ENCODE results near the gene CDYL2. TPM values are rescaled to one million over a fixed set of nuclear protein-coding genes. Genes with fewer than 3 reads are reported as not detected.

CDYL2 gene
- total RNA-seq, 1 experiment from 2014 or later, result 7.6 TPM

DNA sequence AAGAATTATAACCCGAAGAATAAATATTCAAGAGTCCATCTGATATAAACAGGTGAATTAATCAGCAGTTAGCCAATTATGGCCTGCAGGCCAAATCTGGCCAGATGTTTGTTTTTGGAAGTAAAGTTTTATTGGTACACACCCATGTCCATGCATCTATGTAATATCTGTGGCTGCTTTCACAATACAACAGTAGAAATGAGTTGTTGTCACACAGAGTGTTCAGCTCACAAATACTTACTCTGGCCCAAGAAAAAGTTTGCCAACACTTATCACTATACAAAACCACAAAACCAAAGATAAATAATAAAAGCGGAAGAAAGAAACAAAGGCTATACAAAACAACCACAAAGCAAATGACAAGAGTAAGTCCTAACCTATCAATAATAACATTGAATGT is 109.4 kb downstream of the CDYL2 start:
- Histone ChIP-seq H3K9me3 (ENCODE audit: low read length) (no peaks in the 10 kb centered on the region), H3F3A (ENCODE audit: low read length, unreplicated experiment) (no peaks in the 10 kb centered on the region), H3K9me2 (replicated peaks; ENCODE audit: low read length) (no peaks in the 10 kb centered on the region), H3K27ac (ENCODE audit: low read length) (no peak overlapping the region), H3K4me3 (ENCODE audit: low read length) (no peak overlapping the region), H2AFZ (ENCODE audit: low read length) (no peak overlapping the region), H3K4me1 (ENCODE audit: insufficient read depth, low read length) (peaks cover 12% of the 10 kb centered on the region), H3K79me2 (ENCODE audit: low read length) (peaks cover 11% of the 10 kb centered on the region), H3K36me3 (ENCODE audit: low read depth, low read length) (no peaks in the 10 kb centered on the region), H4K20me1 (ENCODE audit: low read length) (no peaks in the 10 kb centered on the region), H3K27me3 (ENCODE audit: low read length) (no peaks in the 10 kb centered on the region), H3K4me2 (ENCODE audit: low read length) (no peak overlapping the region), H3K9ac (ENCODE audit: low read length) (no peak overlapping the region)
- ATAC-seq (no peak), DNase-seq (no peak)
- intact Hi-C loops (cut with micrococcal nuclease), result no loop called here
- TF ChIP-seq EZH2phosphoT487 (IDR thresholded peaks at IDR 0.05; ENCODE audit: borderline replicate concordance, low read length) (no peak), EZH2 (IDR thresholded peaks at IDR 0.05; ENCODE audit: low read length, unreplicated experiment) (no peak)
- TF ChIP-seq, protein P1, sequence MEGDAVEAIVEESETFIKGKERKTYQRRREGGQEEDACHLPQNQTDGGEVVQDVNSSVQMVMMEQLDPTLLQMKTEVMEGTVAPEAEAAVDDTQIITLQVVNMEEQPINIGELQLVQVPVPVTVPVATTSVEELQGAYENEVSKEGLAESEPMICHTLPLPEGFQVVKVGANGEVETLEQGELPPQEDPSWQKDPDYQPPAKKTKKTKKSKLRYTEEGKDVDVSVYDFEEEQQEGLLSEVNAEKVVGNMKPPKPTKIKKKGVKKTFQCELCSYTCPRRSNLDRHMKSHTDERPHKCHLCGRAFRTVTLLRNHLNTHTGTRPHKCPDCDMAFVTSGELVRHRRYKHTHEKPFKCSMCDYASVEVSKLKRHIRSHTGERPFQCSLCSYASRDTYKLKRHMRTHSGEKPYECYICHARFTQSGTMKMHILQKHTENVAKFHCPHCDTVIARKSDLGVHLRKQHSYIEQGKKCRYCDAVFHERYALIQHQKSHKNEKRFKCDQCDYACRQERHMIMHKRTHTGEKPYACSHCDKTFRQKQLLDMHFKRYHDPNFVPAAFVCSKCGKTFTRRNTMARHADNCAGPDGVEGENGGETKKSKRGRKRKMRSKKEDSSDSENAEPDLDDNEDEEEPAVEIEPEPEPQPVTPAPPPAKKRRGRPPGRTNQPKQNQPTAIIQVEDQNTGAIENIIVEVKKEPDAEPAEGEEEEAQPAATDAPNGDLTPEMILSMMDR (conservative IDR thresholded peaks at IDR 0.05; ENCODE audit: low read depth, low read length), result no peak
- CTCF ChIA-PET, result no interaction called here
- POLR2A ChIA-PET (ENCODE audit: unreplicated experiment), result no interaction called here
- BruUV-seq (replicated peaks), result no TSS peak

DNA sequence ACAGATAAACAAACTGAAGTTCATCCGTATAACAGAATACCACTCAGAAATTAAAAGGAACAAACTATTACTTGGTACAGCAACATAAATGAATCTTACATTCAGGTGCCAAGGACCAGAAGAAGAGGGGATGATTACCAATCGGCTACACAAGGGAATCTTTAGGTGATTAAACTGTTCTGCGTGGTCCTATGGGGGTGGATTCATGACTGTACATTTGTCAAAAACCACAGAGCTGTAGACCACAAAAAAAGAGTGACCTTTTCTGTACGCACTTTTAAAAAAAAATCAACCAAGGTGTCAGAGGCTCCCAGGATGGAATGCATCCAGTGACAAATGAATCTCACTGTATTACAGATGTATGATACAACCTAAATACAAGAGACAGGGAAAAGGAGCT is 110.8 kb downstream of the CDYL2 start:
- H3K4me1 ChIP-seq (ENCODE audit: insufficient read depth, low read length), result peaks cover 12% of the 10 kb centered on the region
- TF ChIP-seq EZH2phosphoT487 (IDR thresholded peaks at IDR 0.05; ENCODE audit: borderline replicate concordance, low read length) (no peak), EZH2 (IDR thresholded peaks at IDR 0.05; ENCODE audit: low read length, unreplicated experiment) (no peak)
- no peak for ATAC-seq
- H3K9me2 ChIP-seq (replicated peaks; ENCODE audit: low read length), result no peaks in the 10 kb centered on the region
- ChIA-PET POLR2A (ENCODE audit: unreplicated experiment) (no interaction called here), CTCF (no interaction called here)
- H3K4me2 ChIP-seq (ENCODE audit: low read length), result no peak overlapping the region
- DNase-seq, result no peak
- intact Hi-C loops (cut with micrococcal nuclease), result no loop called here
- H3K4me3 ChIP-seq (ENCODE audit: low read length), result no peak overlapping the region
- no peak overlapping the region for H3K27ac ChIP-seq (ENCODE audit: low read length)
- no peaks in the 10 kb centered on the region for H3K27me3 ChIP-seq (ENCODE audit: low read length)
- H3F3A ChIP-seq (ENCODE audit: low read length, unreplicated experiment), result no peaks in the 10 kb centered on the region
- no peaks in the 10 kb centered on the region for H3K36me3 ChIP-seq (ENCODE audit: low read depth, low read length)
- peaks cover 17% of the 10 kb centered on the region for H3K79me2 ChIP-seq (ENCODE audit: low read length)
- no peaks in the 10 kb centered on the region for H4K20me1 ChIP-seq (ENCODE audit: low read length)
- no peak overlapping the region for H2AFZ ChIP-seq (ENCODE audit: low read length)
- no peak overlapping the region for H3K9ac ChIP-seq (ENCODE audit: low read length)
- H3K9me3 ChIP-seq (ENCODE audit: low read length), result no peaks in the 10 kb centered on the region
- BruUV-seq (replicated peaks), result no TSS peak

- ChIA-PET CTCF (no interaction called here), POLR2A (ENCODE audit: unreplicated experiment) (no interaction called here)
- Histone ChIP-seq H3K4me1 (ENCODE audit: insufficient read depth, low read length) (peaks cover 12% of the 10 kb centered on the region), H3K9me3 (ENCODE audit: low read length) (no peaks in the 10 kb centered on the region), H3K4me2 (ENCODE audit: low read length) (no peak overlapping the region), H3K36me3 (ENCODE audit: low read depth, low read length) (no peaks in the 10 kb centered on the region), H2AFZ (ENCODE audit: low read length) (no peak overlapping the region), H3K27me3 (ENCODE audit: low read length) (no peaks in the 10 kb centered on the region), H3F3A (ENCODE audit: low read length, unreplicated experiment) (no peaks in the 10 kb centered on the region), H3K79me2 (ENCODE audit: low read length) (peaks cover 17% of the 10 kb centered on the region), H4K20me1 (ENCODE audit: low read length) (no peaks in the 10 kb centered on the region), H3K4me3 (ENCODE audit: low read length) (no peak overlapping the region), H3K27ac (ENCODE audit: low read length) (no peak overlapping the region), H3K9ac (ENCODE audit: low read length) (no peak overlapping the region), H3K9me2 (replicated peaks; ENCODE audit: low read length) (no peaks in the 10 kb centered on the region)
- ATAC-seq (no peak), DNase-seq (no peak)
- no TSS peak for BruUV-seq (replicated peaks)
- intact Hi-C loops (cut with micrococcal nuclease), result no loop called here
- no peak for TF ChIP-seq EZH2 (IDR thresholded peaks at IDR 0.05; ENCODE audit: low read length, unreplicated experiment)
- no peak for TF ChIP-seq EZH2phosphoT487 (IDR thresholded peaks at IDR 0.05; ENCODE audit: borderline replicate concordance, low read length)
- TF ChIP-seq, protein P1 (conservative IDR thresholded peaks at IDR 0.05; ENCODE audit: low read depth, low read length), result no peak
Observed at GRCh38 chr16:80692270-80692669, 112.1 kb downstream of the CDYL2 start.
